Small intestine (tissue), 7 donors: ENCODE measurements around the gene NT5C2. TPM values are rescaled to one million over a fixed set of nuclear protein-coding genes. Genes with fewer than 3 reads are reported as not detected.
"Not testable (repeated sequence)": the region's sequence is repeated elsewhere in the genome, so short reads cannot be mapped to it uniquely, and the experiment has no call there.

Experiments used
- DNase-seq, 2 donors: peaks; one replicate each; pipeline versions ENCODE4 v3.0.0 to v3.0.0-alpha.2; 2013
- FAIRE-seq: peaks from 2 replicates; lab custom pipeline; 2012; peaks lifted over from hg19 to GRCh38; lab: Jason Lieb, UNC
- H3K27ac ChIP-seq, 3 donors: one replicate each; pipeline ENCODE4 v1.5.1; 2013; ENCODE audit warnings: low read length in 2 of 3, mild to moderate bottlenecking in 2 of 3, control low read depth in 1 of 3, inconsistent platforms in 1 of 3, low read depth in 1 of 3, moderate library complexity in 1 of 3
- H3K27me3 ChIP-seq, 3 donors: one replicate each; pipeline ENCODE4 v1.6.1; 2013; ENCODE audit warnings: low read length in 3 of 3, inconsistent platforms in 1 of 3; ENCODE audit not compliant: control insufficient read depth in 3 of 3, insufficient read depth in 3 of 3
- H3K36me3 ChIP-seq, 3 donors: one replicate each; pipeline ENCODE4 v1.6.1; 2013; ENCODE audit warnings: low read length in 3 of 3, inconsistent platforms in 1 of 3, low read depth in 1 of 3, mild to moderate bottlenecking in 1 of 3, moderate library complexity in 1 of 3; ENCODE audit not compliant: control insufficient read depth in 3 of 3, insufficient read depth in 2 of 3
- H3K4me1 ChIP-seq, 3 donors: one replicate each; pipeline ENCODE4 v1.6.1; 2013; ENCODE audit warnings: low read length in 2 of 3, inconsistent platforms in 1 of 3, low read depth in 1 of 3, mild to moderate bottlenecking in 1 of 3, moderate library complexity in 1 of 3; ENCODE audit not compliant: control insufficient read depth in 3 of 3, insufficient read depth in 2 of 3
- H3K4me3 ChIP-seq, 3 donors: one replicate each; pipeline ENCODE4 v1.5.1; 2013; ENCODE audit warnings: low read length in 3 of 3, control low read depth in 1 of 3, inconsistent platforms in 1 of 3, low read depth in 1 of 3, mild to moderate bottlenecking in 1 of 3, moderate library complexity in 1 of 3
- H3K9me3 ChIP-seq, 2 donors: one replicate each; pipeline ENCODE4 v1.6.1; 2013; ENCODE audit warnings: low read depth in 1 of 2, low read length in 1 of 2; ENCODE audit not compliant: control insufficient read depth in 2 of 2, insufficient read depth in 1 of 2
- WGBS, 3 donors: extraction: QIAGEN DNeasy Blood & Tissue Kit; methylation state at CpG; one replicate each; pipeline ENCODE4 v1.1.7; 2013; 5-methylcytosine and 5-hydroxymethylcytosine counted together
- polyA plus RNA-seq, 4 donors: library from polyadenylated mRNA; stranded (reverse) in 3 of 4; unstranded in 1 of 4; fragments of 200-250 nt in 3 of 4; fragments of 120-200 nt in 1 of 4; gene quantifications; one replicate each; pipeline versions ENCODE4 v1.2.1 to v1.2.3, GENCODE V29; 2013
- donor health status: healthy with polysubstance abuse.
- donor health status: control.
- donor health status: control.
- donor health status: Bipolar disorder and iron deficiency.
- donor health status: healthy.

The NT5C2 gene
- polyA plus RNA-seq, 4 donors: 15.7 to 61.3 (median 20.4) TPM

DNA sequence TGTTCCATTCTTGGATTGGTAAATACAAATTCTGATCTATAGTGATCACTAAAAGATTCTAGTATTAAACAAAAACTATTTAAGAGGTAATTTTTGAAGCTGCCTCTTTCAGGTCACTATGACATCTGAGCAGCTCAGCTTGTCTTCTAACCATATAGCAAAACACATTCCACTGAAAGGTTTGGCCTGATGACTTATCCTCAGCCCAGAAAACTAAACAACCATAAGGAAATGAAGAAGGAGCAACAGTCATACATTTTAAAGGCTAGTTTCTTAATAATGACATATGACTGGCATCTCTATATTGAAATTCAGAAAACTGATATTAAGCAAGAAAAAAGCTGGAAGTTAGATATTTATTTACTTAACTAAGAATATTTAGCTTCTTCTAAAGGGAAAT lies 24.6 kb downstream of the NT5C2 start:
- H3K9me3 ChIP-seq: peaks cover 0 to 4% of the 10 kb centered on the region in 2 donors
- no peak for FAIRE-seq

DNA sequence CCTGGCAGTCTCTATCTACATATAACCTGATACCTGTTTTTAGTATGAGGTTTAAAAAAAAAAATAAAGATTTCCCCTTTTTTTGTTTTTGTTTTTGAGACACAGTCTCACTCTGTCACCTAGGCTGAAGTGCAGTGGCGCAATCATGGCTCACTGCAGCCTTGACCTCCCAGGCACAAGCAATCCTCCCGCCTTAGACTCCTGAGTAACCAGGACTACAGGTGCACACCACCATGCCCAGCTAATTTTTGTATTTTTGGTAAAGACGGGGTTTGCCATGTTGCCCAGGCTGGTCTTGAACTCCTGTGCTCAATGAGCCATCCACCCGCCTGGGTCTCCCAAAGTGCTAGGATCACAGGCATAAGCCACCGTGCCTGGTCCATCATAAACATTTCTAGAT lies 25.5 kb downstream of the NT5C2 start:
- H3K4me3 ChIP-seq, DNase-seq, H3K9me3 ChIP-seq, FAIRE-seq, H3K27ac ChIP-seq, H3K4me1 ChIP-seq, H3K27me3 ChIP-seq: not testable (repeated sequence)
- H3K36me3 ChIP-seq: peaks cover 1 to 41% (median 5%) of the 10 kb centered on the region in 3 donors
- WGBS, 3 donors: 97 to 99% (median 98%) methylated on average over 5 of the region's 5 CpGs

More for the DNA sequence above, 24.6 kb downstream of the NT5C2 start:
- no peaks in the 10 kb centered on the region for H3K27me3 ChIP-seq
- DNase-seq: no peak
- peaks cover 3 to 50% (median 8%) of the 10 kb centered on the region in 3 donors for H3K36me3 ChIP-seq
- H3K4me3 ChIP-seq: no peak overlapping the region
- no peaks in the 10 kb centered on the region for H3K4me1 ChIP-seq
- H3K27ac ChIP-seq: no peak overlapping the region

DNA sequence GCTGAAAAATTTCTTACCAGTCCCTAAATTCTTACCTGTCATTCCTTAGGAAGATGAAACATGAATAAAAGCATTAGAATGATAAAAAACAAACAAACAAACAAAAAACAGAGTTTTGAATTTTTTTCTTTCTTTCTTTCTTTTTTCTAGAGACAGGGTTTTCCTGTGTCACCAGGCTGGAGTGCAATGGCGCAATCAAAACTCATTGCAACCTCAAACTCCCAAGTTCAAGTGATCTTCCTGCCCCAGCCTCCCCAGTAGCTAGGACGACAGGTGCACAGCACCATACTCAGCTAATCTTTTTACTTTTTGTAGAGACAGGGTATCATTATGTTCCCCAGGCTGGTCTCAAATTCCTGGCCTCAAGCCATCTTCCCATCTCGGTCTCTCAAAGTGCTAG lies 26.5 kb downstream of the NT5C2 start:
- Histone ChIP-seq H3K4me1 (no peaks in the 10 kb centered on the region), H3K4me3 (no peak overlapping the region), H3K27me3 (no peaks in the 10 kb centered on the region), H3K36me3 (peaks cover 1 to 31% (median 3%) of the 10 kb centered on the region in 3 donors), H3K27ac (no peak overlapping the region), H3K9me3 (peaks cover 0 to 4% of the 10 kb centered on the region in 2 donors)
- WGBS, 3 donors: 95 to 98% (median 97%) methylated on average over 3 of the region's 3 CpGs
- FAIRE-seq (no peak), DNase-seq (no peak)

DNA sequence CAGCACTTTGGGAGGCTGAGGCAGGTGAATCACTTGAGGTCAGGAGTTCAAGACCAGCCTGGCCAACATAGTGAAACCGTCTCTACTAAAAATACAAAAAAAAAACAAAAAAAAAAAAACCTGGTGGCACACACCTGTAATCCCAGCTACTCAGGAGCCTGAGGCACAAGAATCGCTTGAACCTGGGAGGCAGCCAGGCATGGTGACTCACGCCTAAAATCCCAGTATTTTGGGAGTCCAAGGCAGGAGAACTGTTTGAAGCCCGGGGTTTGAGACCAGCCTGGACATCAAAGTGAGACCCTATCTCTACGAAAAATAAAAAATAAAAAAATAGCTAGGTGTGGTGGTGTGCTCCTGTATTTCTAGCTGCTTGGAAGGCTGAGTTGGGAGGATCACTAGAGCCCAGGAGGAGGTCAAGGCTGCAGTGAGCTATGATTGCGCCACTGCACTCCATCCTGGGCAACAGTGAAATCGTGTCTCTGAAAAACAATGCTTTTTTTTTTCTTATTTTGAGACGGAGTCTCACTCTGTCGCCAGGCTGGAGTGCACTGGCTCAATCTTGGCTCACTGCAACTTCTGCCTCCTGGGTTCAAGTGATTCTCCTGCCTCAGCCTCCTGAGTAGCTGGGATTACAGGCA lies 29.2 kb downstream of the NT5C2 start:
- FAIRE-seq, DNase-seq, H3K4me1 ChIP-seq, H3K9me3 ChIP-seq, H3K4me3 ChIP-seq, H3K27ac ChIP-seq, H3K27me3 ChIP-seq: not testable (repeated sequence)
- H3K36me3 ChIP-seq: peaks cover 0 to 26% (median 1%) of the 10 kb centered on the region in 3 donors
- WGBS, 3 donors: 93 to 97% (median 96%) methylated on average over 9 of the region's 9 CpGs

DNA sequence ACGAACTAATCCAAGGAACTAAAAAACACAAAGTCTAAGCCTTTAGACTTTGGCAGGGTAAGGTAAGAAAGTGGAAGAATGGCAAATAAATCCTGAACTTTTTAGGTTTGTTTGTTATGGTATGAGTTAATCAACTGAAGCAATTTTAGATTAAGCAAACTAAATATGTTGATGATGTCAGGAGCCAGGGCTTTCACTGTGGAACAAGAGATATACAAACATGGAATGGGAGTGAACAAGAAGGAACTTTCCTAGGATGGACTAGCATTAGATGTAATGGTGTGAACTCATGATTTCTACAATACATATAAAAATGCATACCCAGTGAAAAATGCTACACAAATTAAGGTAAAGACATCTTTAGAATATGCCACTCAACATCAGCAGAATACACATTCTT lies 35.8 kb downstream of the NT5C2 start:
- WGBS, 3 donors: 94 to 97% (median 95%) methylated on average over 1 of the region's 1 CpG
- Histone ChIP-seq H3K27ac (no peak overlapping the region), H3K4me1 (peaks cover 0 to 10% (median 4%) of the 10 kb centered on the region in 3 donors), H3K4me3 (no peak overlapping the region), H3K36me3 (peaks cover 2 to 29% (median 6%) of the 10 kb centered on the region in 3 donors), H3K9me3 (no peaks in the 10 kb centered on the region), H3K27me3 (no peaks in the 10 kb centered on the region)
- FAIRE-seq (no peak), DNase-seq (no peak)

DNA sequence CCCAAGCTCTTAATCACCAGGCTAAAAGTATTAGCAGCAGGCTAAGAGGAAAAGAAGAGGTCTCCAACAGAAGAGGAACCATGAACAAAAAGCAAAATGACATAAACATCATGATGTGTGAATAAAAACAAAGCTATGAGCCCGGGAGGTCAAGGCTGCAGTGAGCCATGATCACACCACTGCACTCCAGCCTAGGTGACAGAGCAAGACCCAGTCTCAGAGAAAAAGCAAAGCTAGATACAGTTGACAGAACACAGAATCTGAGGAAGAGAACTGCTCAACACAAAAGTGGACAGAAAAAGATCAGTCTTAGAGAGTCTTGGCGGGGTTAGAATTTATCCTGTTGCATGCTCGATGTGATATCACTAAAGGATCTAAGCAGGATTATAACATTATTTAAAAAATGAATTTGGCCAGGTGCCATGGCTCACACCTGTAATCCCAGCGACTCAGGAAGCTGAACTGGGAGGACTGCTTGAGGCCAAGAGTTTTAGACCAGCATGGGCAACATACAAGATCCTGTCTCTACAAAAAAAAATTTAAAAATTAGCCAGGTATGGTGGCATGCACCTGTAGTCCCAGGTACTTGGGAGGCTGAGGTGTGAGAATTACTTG lies 37.5 kb downstream of the NT5C2 start:
- 59 to 64% (median 60%) methylated on average over 4 of the region's 4 CpGs for WGBS, 3 donors
- Histone ChIP-seq H3K9me3 (no peaks in the 10 kb centered on the region), H3K27ac (peak overlapping the region in 1 of 3 donors; percentile 20), H3K27me3 (no peaks in the 10 kb centered on the region), H3K4me1 (peaks cover 0 to 10% (median 4%) of the 10 kb centered on the region in 3 donors), H3K4me3 (no peak overlapping the region), H3K36me3 (peaks cover 2 to 25% (median 6%) of the 10 kb centered on the region in 3 donors)
- FAIRE-seq: no peak
- no peak for DNase-seq

DNA sequence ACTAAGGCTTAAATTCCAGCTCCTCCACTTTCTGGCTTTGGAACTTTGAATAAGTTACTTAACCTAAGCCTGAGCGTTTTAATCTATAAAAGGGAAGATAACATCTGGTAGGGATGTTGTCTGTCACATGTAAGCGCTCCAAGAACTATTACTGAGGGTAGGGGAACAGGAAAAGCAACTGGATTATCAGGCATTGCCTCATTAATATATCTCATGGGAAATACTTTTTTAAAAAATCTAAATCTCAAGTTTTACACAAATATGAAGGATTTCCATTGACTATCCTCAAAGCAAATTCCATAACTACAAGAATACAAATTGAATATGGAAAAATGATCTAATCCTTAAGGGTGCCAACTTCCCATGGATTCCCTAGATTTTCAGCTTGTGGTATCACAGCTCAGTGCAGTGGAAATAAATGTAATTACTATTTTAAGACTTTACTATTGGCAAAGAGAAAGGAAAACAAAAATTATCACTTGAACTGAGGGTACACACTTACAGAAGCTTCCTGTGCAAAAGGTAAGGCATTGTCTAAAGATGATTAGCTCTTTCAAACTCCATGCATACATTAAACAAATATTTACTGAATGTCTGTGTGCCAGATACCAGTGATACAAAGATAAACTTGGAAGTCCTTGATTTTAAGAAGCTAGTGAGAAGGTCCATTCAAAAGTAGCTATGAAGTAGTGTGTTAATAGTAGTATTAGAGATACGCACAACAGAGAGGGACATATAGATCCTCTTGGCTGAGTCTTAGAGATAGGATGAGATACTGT lies 38.4 kb downstream of the NT5C2 start:
- no peaks in the 10 kb centered on the region for H3K9me3 ChIP-seq

More for the DNA sequence above, 38.4 kb downstream of the NT5C2 start:
- 55 to 72% (median 64%) methylated on average over 3 of the region's 3 CpGs for WGBS, 3 donors
- Histone ChIP-seq H3K27ac (no peak overlapping the region), H3K27me3 (no peaks in the 10 kb centered on the region), H3K36me3 (peaks cover 2 to 24% (median 6%) of the 10 kb centered on the region in 3 donors), H3K4me1 (peaks cover 0 to 10% (median 4%) of the 10 kb centered on the region in 3 donors), H3K4me3 (no peak overlapping the region)
- peak in 1 of 2 donors; percentile 14 for DNase-seq
- FAIRE-seq: no peak
